GM19463 (cell line): ENCODE data around the gene PKD2L1.
A peak's percentile ranks its signal among the peaks of the same experiment; 100 is the strongest.

Experiments
- ATAC-seq: cut with Tn5 transposase; IDR thresholded peaks from one replicate; pipeline ENCODE4 v1.9.1; 2021; ENCODE audit warnings: mild to moderate bottlenecking, moderate library complexity; ENCODE audit not compliant: unreplicated experiment

Gene PKD2L1

GRCh38 chr10:100356067-100357017, 26.3 kb upstream of the PKD2L1 start:
- ATAC-seq: no peak

GRCh38 chr10:100355086-100355485, 25.1 kb upstream of the PKD2L1 start:
- no peak for ATAC-seq

- no peak for ATAC-seq
These were observed 23.9 kb upstream of the PKD2L1 start for GRCh38 chr10:100353770-100354485.

- no peak for ATAC-seq
These were observed 21.0 kb upstream of the PKD2L1 start for GRCh38 chr10:100350914-100351485.

GRCh38 chr10:100349672-100350071, 19.6 kb upstream of the PKD2L1 start:
- no peak for ATAC-seq

GRCh38 chr10:100349087-100349486, 19.1 kb upstream of the PKD2L1 start:
- no peak for ATAC-seq

GRCh38 chr10:100348389-100348927, 18.4 kb upstream of the PKD2L1 start:
- no peak for ATAC-seq

- ATAC-seq: no peak
These were observed 17.7 kb upstream of the PKD2L1 start for GRCh38 chr10:100347568-100348195.

- peak; percentile 88 for ATAC-seq
These were observed 16.9 kb upstream of the PKD2L1 start, which contains the start of gene SCD for GRCh38 chr10:100346765-100347567. Gene SCD, plus strand, starts transcription at chr10:100347233. Its CDS starts 272 bp downstream, at chr10:100347505.

- ATAC-seq: peak; percentile 49
These were observed 16.3 kb upstream of the PKD2L1 start for GRCh38 chr10:100346351-100346764.

- no peak for ATAC-seq
These were observed 15.7 kb upstream of the PKD2L1 start for GRCh38 chr10:100345570-100346330.

- ATAC-seq: no peak
These were observed 14.3 kb upstream of the PKD2L1 start for GRCh38 chr10:100344241-100344788.

GRCh38 chr10:100342627-100342972, 12.6 kb upstream of the PKD2L1 start:
- no peak for ATAC-seq

- peak; percentile 24 for ATAC-seq
These were observed 12.1 kb upstream of the PKD2L1 start for GRCh38 chr10:100341953-100342626.

GRCh38 chr10:100340948-100341847, 11.2 kb upstream of the PKD2L1 start:
- ATAC-seq: no peak

- peak; percentile 67 for ATAC-seq
These were observed 9.2 kb upstream of the PKD2L1 start for GRCh38 chr10:100339236-100339635.

- ATAC-seq: no peak
These were observed 8.5 kb upstream of the PKD2L1 start for GRCh38 chr10:100338434-100339036.
